HG03025 (cell line): Measurements from ENCODE around the gene RBKS.
A peak's percentile ranks its signal among the peaks of the same experiment; 100 is the strongest.

Experiments
- ATAC-seq: cut with Tn5 transposase; IDR thresholded peaks from one replicate; pipeline ENCODE4 v1.9.1; 2021; ENCODE audit warnings: mild to moderate bottlenecking, moderate library complexity; ENCODE audit not compliant: unreplicated experiment, low FRiP score

Gene RBKS

GRCh38 chr2:27890146-27890923 lies at the start of gene RBKS, which contains the start of gene BABAM2:
TSS of gene RBKS (minus strand) at chr2:27890387. CDS start at chr2:27890345, 42 bp downstream.
TSS of gene BABAM2 (plus strand) at chr2:27890729. CDS start at chr2:27894557, 3,828 bp downstream.
- peak; percentile 76 for ATAC-seq

GRCh38 chr2:27935026-27935425 lies 44.8 kb upstream of the RBKS start:
- no peak for ATAC-seq

- no peak for ATAC-seq
These were observed 42.2 kb upstream of the RBKS start for GRCh38 chr2:27932396-27932795.

GRCh38 chr2:27931361-27931950 lies 41.3 kb upstream of the RBKS start:
- no peak for ATAC-seq

- no peak for ATAC-seq
These were observed 39.8 kb upstream of the RBKS start for GRCh38 chr2:27929916-27930486.

- no peak for ATAC-seq
These were observed 35.7 kb upstream of the RBKS start for GRCh38 chr2:27925766-27926472.

- no peak for ATAC-seq
These were observed 32.7 kb upstream of the RBKS start for GRCh38 chr2:27922842-27923241.

- no peak for ATAC-seq
These were observed 31.8 kb upstream of the RBKS start for GRCh38 chr2:27921880-27922547.

- ATAC-seq: no peak
These were observed 31.2 kb upstream of the RBKS start for GRCh38 chr2:27921424-27921823.

- ATAC-seq: no peak
These were observed 30.1 kb upstream of the RBKS start for GRCh38 chr2:27920148-27920885.

- ATAC-seq: no peak
These were observed 26.3 kb upstream of the RBKS start for GRCh38 chr2:27916293-27916995.

- no peak for ATAC-seq
These were observed 25.7 kb upstream of the RBKS start for GRCh38 chr2:27915874-27916273.

- no peak for ATAC-seq
These were observed 25.0 kb upstream of the RBKS start for GRCh38 chr2:27915191-27915590.

GRCh38 chr2:27914805-27915175 lies 24.6 kb upstream of the RBKS start:
- no peak for ATAC-seq

- ATAC-seq: no peak
These were observed 24.0 kb upstream of the RBKS start for GRCh38 chr2:27914041-27914804.

- no peak for ATAC-seq
These were observed 22.3 kb upstream of the RBKS start for GRCh38 chr2:27912512-27912911.

- ATAC-seq: no peak
These were observed 21.4 kb upstream of the RBKS start for GRCh38 chr2:27911458-27912210.

GRCh38 chr2:27909901-27910300 lies 19.7 kb upstream of the RBKS start:
- no peak for ATAC-seq
